GM12891 (cell line): Measurements from ENCODE around the gene CSPG4.
"Not testable (repeated sequence)": the region's sequence is repeated elsewhere in the genome, so short reads cannot be mapped to it uniquely, and the experiment has no call there.

Source experiments
- DNase-seq: peaks from one replicate; pipeline ENCODE4 v3.0.0; 2011; ENCODE audit warnings: low spot score; ENCODE audit not compliant: insufficient read length
- FAIRE-seq: peaks from 2 replicates; lab custom pipeline; 2011; peaks lifted over from hg19 to GRCh38; lab: Jason Lieb, UNC
- PAX5 ChIP-seq: IDR thresholded peaks from 2 replicates; pipeline ENCODE4 v1.6.1; 2011; ENCODE audit warnings: low read length, moderate library complexity, mild to moderate bottlenecking; ENCODE audit not compliant: insufficient read depth, severe bottlenecking
- POLR2A ChIP-seq: IDR thresholded peaks from 2 replicates; pipeline ENCODE4 v1.6.1; 2011; ENCODE audit warnings: low read depth, low read length, control low read depth
- POLR2AphosphoS5 ChIP-seq: IDR thresholded peaks from 2 replicates; pipeline ENCODE4 v1.6.1; 2011; ENCODE audit warnings: low read depth, low read length, control low read depth
- POU2F2 ChIP-seq: IDR thresholded peaks from 2 replicates; pipeline ENCODE4 v1.6.1; 2011; ENCODE audit warnings: low read depth, mild to moderate bottlenecking, control low read depth, low read length, moderate library complexity
- SPI1 ChIP-seq: IDR thresholded peaks from 2 replicates; pipeline ENCODE4 v1.6.1; 2011; ENCODE audit warnings: low read depth, low read length, control low read depth
- TAF1 ChIP-seq: IDR thresholded peaks from 2 replicates; pipeline ENCODE4 v1.6.1; 2011; ENCODE audit warnings: low read depth, low read length, control low read depth

Gene CSPG4

DNA sequence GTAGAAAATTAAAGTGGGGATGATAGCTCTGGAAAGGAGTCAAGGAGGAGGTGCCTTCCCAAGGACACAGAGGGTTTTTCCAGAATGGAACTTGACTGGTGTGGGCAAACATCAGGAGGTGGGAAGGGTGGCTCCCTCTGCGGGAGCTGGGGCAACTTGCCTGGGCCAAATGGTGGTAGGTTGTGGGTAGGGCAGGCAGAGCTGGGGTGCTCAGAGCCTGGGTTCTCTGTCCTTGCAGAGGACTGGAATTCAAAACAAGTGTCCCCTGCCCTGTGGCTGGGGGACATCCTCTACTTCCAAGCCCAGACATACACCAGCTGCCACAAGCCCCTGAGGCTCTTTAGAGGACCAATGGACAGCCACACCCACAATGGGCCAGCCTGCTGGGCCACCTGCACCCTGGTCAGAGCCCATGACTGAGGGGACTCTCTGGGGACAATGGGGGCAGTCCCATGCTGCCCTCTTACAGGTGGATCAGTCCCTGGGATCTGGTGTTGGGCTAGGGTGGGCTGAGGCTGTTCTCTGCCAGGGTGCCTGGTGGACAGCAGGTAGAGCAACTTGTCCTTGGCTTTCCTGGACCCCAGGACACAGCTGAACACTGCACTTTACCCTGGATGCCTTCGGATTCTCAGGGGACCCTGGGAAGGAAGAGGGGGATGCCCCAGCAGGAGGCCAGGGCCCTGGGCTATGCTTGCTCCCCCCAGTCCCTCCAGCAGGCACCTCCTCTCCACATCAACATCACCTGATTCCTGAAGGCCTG, 38.6 kb upstream of the CSPG4 start:
- TF ChIP-seq TAF1 (no peak), PAX5 (no peak), POLR2A (no peak), SPI1 (no peak)
- DNase-seq (no peak), FAIRE-seq (no peak)

- DNase-seq: no peak
- TF ChIP-seq PAX5 (no peak), POLR2AphosphoS5 (no peak), SPI1 (no peak)
- no peak for FAIRE-seq
Measured at GRCh38 chr15:75750261-75751050, 37.8 kb upstream of the CSPG4 start.

GRCh38 chr15:75749820-75750219, 37.2 kb upstream of the CSPG4 start:
- no peak for DNase-seq
- TF ChIP-seq POLR2A (no peak), PAX5 (no peak), TAF1 (no peak), POU2F2 (no peak), SPI1 (no peak), POLR2AphosphoS5 (no peak)
- no peak for FAIRE-seq

DNA sequence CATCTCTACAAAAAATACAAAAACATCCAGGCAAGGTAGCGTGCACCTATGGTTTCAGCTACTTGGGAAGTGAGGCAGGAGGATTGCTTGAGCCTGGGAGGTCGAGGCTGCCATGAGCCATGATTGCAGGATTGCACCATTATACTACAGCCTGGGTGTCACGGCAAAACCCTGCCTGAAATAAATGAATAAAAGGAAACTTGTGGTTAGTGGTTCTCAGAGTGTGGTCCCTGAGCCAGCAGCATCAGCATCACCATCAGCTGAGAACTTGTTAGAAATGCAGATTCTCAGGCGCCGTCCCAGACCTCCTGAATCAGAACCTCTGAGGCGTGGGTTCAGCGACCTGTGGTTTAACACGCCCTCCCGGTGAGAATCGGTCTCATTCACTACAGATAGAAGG, 36.2 kb upstream of the CSPG4 start:
- not testable (repeated sequence) for DNase-seq, FAIRE-seq

DNA sequence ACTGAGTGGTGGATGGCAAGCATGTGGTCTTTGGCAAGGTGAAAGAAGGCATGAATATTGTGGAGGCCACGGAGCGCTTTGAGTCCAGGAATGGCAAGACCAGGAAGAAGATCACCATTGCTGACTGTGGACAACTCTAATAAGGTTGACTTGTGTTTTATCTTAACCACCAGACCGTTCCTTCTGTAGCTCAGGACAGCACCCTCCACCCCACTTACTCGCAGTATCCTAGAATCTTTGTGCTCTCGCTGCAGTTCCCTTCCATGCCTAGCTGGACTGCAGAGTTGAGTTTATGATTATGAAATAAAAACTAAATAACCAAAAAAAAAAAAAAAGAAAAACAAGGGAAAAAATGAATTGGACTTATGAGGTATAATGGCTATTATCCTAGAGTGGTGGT, 34.5 kb upstream of the CSPG4 start:
- FAIRE-seq, DNase-seq: not testable (repeated sequence)

GRCh38 chr15:75745305-75745704, 32.7 kb upstream of the CSPG4 start:
- no peak for FAIRE-seq

GRCh38 chr15:75742346-75742745, 29.7 kb upstream of the CSPG4 start:
- not testable (repeated sequence) for FAIRE-seq, DNase-seq

More at GRCh38 chr15:75745305-75745704, 32.7 kb upstream of the CSPG4 start:
- DNase-seq: no peak
- TF ChIP-seq POU2F2: no peak
- no peak for TF ChIP-seq POLR2AphosphoS5
- no peak for TF ChIP-seq PAX5
- TF ChIP-seq SPI1: no peak
- no peak for TF ChIP-seq POLR2A
- TF ChIP-seq TAF1: no peak

DNA sequence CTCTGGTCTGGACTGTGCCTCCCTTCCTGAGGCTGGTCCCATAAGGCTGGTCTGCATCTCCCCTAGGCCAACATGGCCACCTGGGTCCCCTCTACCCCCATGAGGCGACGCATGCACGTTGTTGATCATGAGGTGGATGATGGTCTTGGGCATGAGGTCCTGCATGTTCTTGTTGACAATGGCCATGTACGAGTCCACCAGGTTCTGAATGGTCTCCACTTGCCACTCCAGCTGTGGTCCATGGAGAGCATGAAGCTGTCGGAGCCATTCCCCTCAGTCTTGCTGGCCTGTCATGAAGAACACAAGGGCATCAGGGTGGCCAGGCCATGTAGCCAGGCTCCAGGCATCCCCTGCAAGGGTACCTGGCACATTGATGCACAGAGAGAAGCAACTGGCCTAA, 27.1 kb upstream of the CSPG4 start:
- TF ChIP-seq POLR2AphosphoS5 (no peak), SPI1 (no peak), PAX5 (no peak), TAF1 (no peak), POU2F2 (no peak), POLR2A (no peak)
- FAIRE-seq: no peak
- no peak for DNase-seq

DNA sequence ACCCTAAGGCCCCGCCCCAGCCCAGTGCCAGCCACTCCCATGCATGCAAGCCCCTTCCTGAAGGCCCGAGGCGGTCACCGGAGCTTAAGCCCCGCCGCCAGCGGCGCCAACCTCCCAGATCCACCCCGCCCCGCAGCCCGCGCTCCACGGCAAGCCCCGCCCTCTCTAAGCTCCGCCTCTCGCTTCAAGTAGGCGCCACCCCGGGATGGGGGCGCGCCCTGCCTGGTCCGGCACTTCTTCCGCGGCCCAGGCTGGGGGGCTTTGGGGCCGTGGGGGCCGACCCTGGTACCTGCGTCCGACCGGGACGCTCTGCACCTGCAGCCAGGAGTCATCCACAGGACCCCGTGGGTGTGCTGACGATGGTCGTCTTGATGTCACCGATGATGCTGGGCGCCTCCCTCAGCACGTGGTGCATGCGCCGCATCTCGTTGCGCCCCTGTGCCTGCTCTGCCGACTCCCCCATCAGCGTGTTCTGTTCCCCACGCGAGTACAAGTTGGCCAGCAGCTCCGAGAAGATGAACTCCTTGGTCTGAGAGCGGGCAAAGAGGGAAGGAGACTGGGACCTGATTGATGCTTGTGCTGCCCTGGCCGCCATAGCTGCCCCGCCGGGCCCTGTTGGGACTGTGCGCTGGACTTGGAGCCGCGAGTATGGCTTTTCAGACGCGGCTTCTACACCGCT, 26.1 kb upstream of the CSPG4 start:
- FAIRE-seq (peak; percentile 95), DNase-seq (peak; percentile 97)
- no peak for TF ChIP-seq PAX5
- TF ChIP-seq POLR2AphosphoS5: no peak
- no peak for TF ChIP-seq SPI1
- TF ChIP-seq POLR2A: no peak
- TF ChIP-seq POU2F2: no peak
- TF ChIP-seq TAF1: no peak

- FAIRE-seq: no peak
- TF ChIP-seq POLR2AphosphoS5: no peak
- TF ChIP-seq POU2F2: no peak
- no peak for TF ChIP-seq POLR2A
- TF ChIP-seq PAX5: no peak
- TF ChIP-seq TAF1: no peak
Measured at GRCh38 chr15:75738014-75738646, 25.5 kb upstream of the CSPG4 start.

DNA sequence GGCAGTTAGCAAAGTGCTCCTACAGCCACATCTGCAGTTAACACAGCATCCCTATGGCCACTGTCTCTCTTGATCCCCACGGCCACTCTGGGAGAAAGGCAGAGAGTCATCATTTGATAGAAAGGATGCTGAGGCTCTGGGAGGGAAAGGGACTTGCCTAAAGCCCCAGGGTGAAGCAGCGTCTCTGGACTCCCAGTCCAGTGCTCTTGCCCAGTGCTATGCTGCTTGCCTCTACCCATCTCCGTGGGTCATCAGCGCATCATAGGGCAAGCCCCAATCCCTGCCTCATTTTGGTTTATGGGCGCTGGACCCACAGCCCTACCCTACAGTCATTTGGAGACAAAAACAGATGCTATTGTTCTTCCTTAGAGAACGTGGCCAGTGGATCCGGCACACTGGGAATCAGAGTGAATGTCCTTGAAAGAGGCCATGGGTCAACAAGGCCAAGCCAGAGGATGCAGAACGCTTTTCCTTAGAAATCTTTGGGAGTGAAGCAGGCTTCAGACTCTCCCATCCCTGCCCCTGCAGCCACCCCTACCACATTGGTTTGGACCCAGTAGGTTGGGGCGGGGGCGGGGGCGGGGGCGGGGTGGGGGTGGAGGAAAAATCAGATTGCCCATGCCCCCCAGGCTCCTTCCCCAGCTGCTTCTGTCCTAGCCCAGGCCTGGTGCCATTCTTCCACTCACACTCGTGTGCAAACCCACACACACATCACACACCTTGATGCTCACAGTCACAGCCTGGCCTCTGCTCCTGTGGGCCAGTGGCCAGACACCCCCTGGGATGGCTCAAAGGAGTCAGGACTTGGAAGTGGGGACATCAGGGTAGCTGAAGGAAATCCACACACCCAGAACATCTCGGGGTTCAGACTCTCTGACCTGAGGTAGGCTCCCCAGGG, 24.7 kb upstream of the CSPG4 start:
- not testable (repeated sequence) for FAIRE-seq, DNase-seq

More at GRCh38 chr15:75738014-75738646, 25.5 kb upstream of the CSPG4 start:
- no peak for DNase-seq
